GM19023 (cell line): ENCODE measurements around the gene MS4A18.
A peak's percentile ranks its signal among the peaks of the same experiment; 100 is the strongest.
"Not testable (repeated sequence)": the region's sequence is repeated elsewhere in the genome, so short reads cannot be mapped to it uniquely, and the experiment has no call there.

ENCODE experiments used
- ATAC-seq: cut with Tn5 transposase; IDR thresholded peaks from one replicate; pipeline ENCODE4 v1.9.1; 2021; ENCODE audit warnings: mild to moderate bottlenecking, moderate library complexity; ENCODE audit not compliant: unreplicated experiment

MS4A18 gene

GRCh38 chr11:60734279-60734678, 9.8 kb downstream of the MS4A18 start:
- ATAC-seq = no peak

GRCh38 chr11:60739114-60739513, 14.6 kb downstream of the MS4A18 start:
- ATAC-seq = no peak

GRCh38 chr11:60740573-60740972, 16.1 kb downstream of the MS4A18 start:
- ATAC-seq = no peak

- ATAC-seq = no peak
Measured at GRCh38 chr11:60741421-60741820, 16.9 kb downstream of the MS4A18 start.

- ATAC-seq = no peak
Measured at GRCh38 chr11:60743058-60743457, 18.5 kb downstream of the MS4A18 start.

- ATAC-seq = no peak
Measured at GRCh38 chr11:60744114-60744513, 19.6 kb downstream of the MS4A18 start.

- no peak for ATAC-seq
Measured at GRCh38 chr11:60747359-60747873, 22.9 kb downstream of the MS4A18 start.

- ATAC-seq = no peak
Measured at GRCh38 chr11:60748225-60748624, 23.7 kb downstream of the MS4A18 start.

GRCh38 chr11:60748821-60749220, 24.3 kb downstream of the MS4A18 start:
- ATAC-seq = no peak

- no peak for ATAC-seq
Measured at GRCh38 chr11:60750911-60751310, 26.4 kb downstream of the MS4A18 start.

- ATAC-seq = no peak
Measured at GRCh38 chr11:60753309-60753708, 28.8 kb downstream of the MS4A18 start.

- ATAC-seq = no peak
Measured at GRCh38 chr11:60754887-60755286, 30.4 kb downstream of the MS4A18 start.

GRCh38 chr11:60756307-60757032, 31.9 kb downstream of the MS4A18 start, which contains the start of gene MS4A15:
Gene MS4A15, plus strand, starts transcription at chr11:60756867. Its CDS starts 6,867 bp downstream, at chr11:60763734.
- no peak for ATAC-seq

GRCh38 chr11:60757231-60757800, 32.8 kb downstream of the MS4A18 start:
- no peak for ATAC-seq

- ATAC-seq = not testable (repeated sequence)
Measured at GRCh38 chr11:60758671-60759070, 34.2 kb downstream of the MS4A18 start.

- not testable (repeated sequence) for ATAC-seq
Measured at GRCh38 chr11:60759438-60760225, 35.1 kb downstream of the MS4A18 start.

- ATAC-seq = no peak
Measured at GRCh38 chr11:60761436-60762190, 37.1 kb downstream of the MS4A18 start.

GRCh38 chr11:60762851-60763691, 38.6 kb downstream of the MS4A18 start:
- peak; percentile 72 for ATAC-seq

- ATAC-seq = no peak
Measured at GRCh38 chr11:60763692-60764369, 39.3 kb downstream of the MS4A18 start.
